Measurements from ENCODE around the gene RTN4R. TPM values are rescaled to one million over a fixed set of nuclear protein-coding genes. Genes with fewer than 3 reads are reported as not detected.

RTN4R gene
- total RNA-seq, 2 experiments from 2014 or later = 2.3 to 3.1 TPM

GRCh38 chr22:20258021-20258299 is 10.2 kb downstream of the RTN4R start:
- H3K27ac Mint-ChIP-seq = no peak overlapping the region
- H3K36me3 Mint-ChIP-seq (ENCODE audit: low read depth) = no peaks in the 10 kb centered on the region
- H3K9me3 Mint-ChIP-seq = no peaks in the 10 kb centered on the region
- POLR2A ChIA-PET = no interaction called here
- no peak overlapping the region for H3K4me3 Mint-ChIP-seq
- H3K27me3 Mint-ChIP-seq = no peaks in the 10 kb centered on the region
- CTCF ChIA-PET = interaction anchor here (0.6 to 1.2 kb wide), 3 partner anchors 8 to 277 kb away, joined by 3 to 6 read pairs (median 3); no protein-coding TSS in a partner anchor
- no peak for DNase-seq
- peaks cover 9% of the 10 kb centered on the region for H3K4me1 Mint-ChIP-seq

- Mint-ChIP-seq H3K4me3 (no peak overlapping the region), H3K36me3 (ENCODE audit: low read depth) (no peaks in the 10 kb centered on the region), H3K9me3 (no peaks in the 10 kb centered on the region), H3K27ac (no peak overlapping the region), H3K27me3 (no peaks in the 10 kb centered on the region), H3K4me1 (peaks cover 9% of the 10 kb centered on the region)
- DNase-seq = no peak
- ChIA-PET CTCF (interaction anchor here (0.6 kb wide), 1 partner anchor 278 kb away, joined by 3 read pairs; no protein-coding TSS in a partner anchor), POLR2A (no interaction called here)
These were observed 10.7 kb downstream of the RTN4R start for GRCh38 chr22:20257212-20258020.

DNA sequence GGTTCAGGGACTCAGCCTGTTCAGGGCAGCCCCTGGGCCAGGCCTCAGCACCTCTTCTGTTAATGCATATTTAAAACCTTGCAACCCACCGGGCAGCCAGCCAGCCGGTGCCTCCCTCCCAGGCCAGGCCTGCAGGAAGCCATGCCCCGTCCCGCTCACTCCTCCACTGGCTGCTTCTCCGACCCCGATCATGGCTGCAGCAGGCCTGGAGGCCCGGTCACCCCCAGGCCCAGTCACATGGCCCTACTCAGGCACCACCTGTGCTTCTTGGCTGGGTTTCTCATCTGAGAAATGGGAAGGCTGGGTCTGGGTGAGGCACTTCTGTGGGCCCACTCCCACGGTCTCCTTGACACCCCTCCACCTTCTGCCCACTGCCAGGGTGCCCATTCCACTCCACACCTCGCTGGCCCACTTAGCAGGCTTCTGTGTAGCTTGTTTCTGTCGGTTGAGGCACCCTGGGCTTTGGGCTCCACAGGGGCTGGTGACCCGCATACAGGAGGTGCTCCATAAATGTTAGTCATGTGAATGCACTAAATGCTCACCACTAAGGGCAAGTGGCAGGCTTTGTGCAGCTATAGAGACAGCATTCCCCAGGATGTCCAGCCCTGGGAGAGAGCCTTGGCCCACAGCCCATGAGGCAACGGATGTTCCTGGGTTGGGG is 11.4 kb downstream of the RTN4R start:
- POLR2A ChIA-PET = no interaction called here
- H3K27ac Mint-ChIP-seq = no peak overlapping the region
- no peak overlapping the region for H3K4me3 Mint-ChIP-seq
- H3K4me1 Mint-ChIP-seq = peaks cover 9% of the 10 kb centered on the region
- DNase-seq = no peak
- H3K9me3 Mint-ChIP-seq = no peaks in the 10 kb centered on the region
- H3K27me3 Mint-ChIP-seq = no peaks in the 10 kb centered on the region
- no peaks in the 10 kb centered on the region for H3K36me3 Mint-ChIP-seq (ENCODE audit: low read depth)
- CTCF ChIA-PET = no interaction called here

GRCh38 chr22:20256027-20256426 is 12.1 kb downstream of the RTN4R start:
- no peaks in the 10 kb centered on the region for H3K36me3 Mint-ChIP-seq (ENCODE audit: low read depth)
- ChIA-PET POLR2A (no interaction called here), CTCF (no interaction called here)
- H3K27me3 Mint-ChIP-seq = no peaks in the 10 kb centered on the region
- no peak overlapping the region for H3K27ac Mint-ChIP-seq
- H3K9me3 Mint-ChIP-seq = no peaks in the 10 kb centered on the region
- DNase-seq = no peak
- H3K4me1 Mint-ChIP-seq = peaks cover 9% of the 10 kb centered on the region
- no peak overlapping the region for H3K4me3 Mint-ChIP-seq

DNA sequence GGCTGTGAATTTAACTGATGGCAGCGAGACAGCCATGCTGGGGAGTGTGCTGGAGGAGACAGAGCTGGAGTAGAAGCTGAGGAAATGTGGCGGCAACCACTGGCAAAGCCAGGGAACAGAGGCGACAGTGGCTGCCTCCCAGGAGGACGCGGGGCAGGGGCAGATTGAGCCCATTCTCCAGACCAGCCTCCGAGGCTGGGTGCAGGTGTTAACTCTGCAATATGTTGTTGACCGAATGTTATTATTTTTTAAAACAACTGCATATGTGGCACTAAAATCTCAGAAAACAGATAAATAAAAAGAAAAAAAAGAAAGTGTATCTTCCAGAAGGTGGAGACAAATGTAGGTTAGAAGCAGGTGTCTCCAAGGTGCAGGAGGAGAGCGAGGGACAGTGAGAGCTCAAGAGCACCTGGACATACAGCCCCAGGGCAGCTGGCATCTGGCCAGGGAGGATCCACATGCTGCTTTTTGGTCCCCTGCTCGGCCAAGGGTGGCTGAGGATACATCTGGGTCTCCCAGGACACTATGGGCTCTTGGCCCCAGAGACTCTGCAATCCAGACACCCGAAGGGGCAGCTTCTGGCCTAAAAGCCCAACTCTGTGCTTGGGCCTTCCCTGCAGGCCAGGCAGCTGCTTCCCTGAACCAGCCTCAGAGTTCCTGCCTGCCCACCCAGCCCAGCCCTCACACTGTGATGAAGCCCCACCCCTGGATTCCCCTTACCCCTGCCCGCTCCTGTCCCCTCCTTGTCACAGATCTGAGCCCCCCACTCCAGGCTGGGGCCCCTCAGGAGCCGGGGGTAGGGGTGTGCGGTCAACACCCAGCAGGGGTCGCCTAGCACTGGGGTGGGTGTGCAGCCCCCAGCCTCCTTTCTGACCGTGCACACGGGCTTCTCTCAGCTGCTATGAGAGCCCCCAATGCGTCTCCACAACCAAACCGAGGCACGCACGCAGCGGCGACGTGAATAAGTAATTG is 12.9 kb downstream of the RTN4R start:
- no peaks in the 10 kb centered on the region for H3K9me3 Mint-ChIP-seq
- POLR2A ChIA-PET = no interaction called here
- no peak overlapping the region for H3K4me3 Mint-ChIP-seq
- peaks cover 9% of the 10 kb centered on the region for H3K4me1 Mint-ChIP-seq
- CTCF ChIA-PET = no interaction called here
- H3K27ac Mint-ChIP-seq = no peak overlapping the region
- H3K27me3 Mint-ChIP-seq = no peaks in the 10 kb centered on the region
- DNase-seq = no peak
- no peaks in the 10 kb centered on the region for H3K36me3 Mint-ChIP-seq (ENCODE audit: low read depth)

DNA sequence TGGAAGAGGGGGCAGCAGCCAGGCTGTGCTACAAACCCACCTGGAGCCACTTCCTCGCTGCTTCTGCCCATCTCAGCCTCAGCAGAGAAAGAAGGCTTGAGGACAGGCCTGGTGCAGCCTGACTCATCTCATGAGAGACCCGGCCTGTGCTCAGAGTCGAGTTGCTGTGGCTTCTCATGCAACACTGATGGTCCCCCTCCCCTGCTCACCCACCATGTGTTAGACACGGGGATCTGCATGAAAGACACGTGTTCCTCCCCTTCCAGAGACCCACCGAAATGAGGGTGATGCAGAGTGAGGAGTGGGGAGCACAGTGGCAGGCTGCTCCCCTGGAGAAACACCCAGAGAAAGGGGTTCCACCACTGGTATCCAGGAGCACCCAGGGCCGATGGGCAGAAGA is 15.0 kb downstream of the RTN4R start:
- no peak overlapping the region for H3K4me3 Mint-ChIP-seq
- no peaks in the 10 kb centered on the region for H3K36me3 Mint-ChIP-seq (ENCODE audit: low read depth)
- no peak for DNase-seq
- no peaks in the 10 kb centered on the region for H3K27me3 Mint-ChIP-seq
- no peak overlapping the region for H3K27ac Mint-ChIP-seq
- no peaks in the 10 kb centered on the region for H3K9me3 Mint-ChIP-seq
- POLR2A ChIA-PET = no interaction called here
- peaks cover 9% of the 10 kb centered on the region for H3K4me1 Mint-ChIP-seq
- CTCF ChIA-PET = no interaction called here

DNA sequence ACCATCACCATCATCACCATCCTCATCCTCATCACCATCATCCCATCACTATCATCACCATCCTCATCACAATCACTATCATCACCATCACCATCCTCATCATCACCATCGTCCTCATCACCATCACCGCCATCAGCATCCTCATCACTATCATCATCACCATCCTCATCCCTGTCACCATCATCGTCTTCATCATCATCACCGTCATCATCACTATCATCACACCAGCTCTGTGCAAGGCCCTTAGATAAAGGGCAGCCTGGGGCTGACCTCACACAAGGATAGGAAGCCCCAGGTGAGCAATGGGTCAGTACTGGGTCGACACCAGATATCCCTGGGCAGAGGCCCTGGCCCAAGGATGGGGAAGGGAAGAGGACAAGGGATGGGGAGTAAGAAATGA is 16.1 kb downstream of the RTN4R start:
- CTCF ChIA-PET = no interaction called here
- H3K4me3 Mint-ChIP-seq = no peak overlapping the region
- H3K27me3 Mint-ChIP-seq = no peaks in the 10 kb centered on the region
- POLR2A ChIA-PET = no interaction called here
- H3K9me3 Mint-ChIP-seq = no peaks in the 10 kb centered on the region
- no peak overlapping the region for H3K27ac Mint-ChIP-seq
- no peaks in the 10 kb centered on the region for H3K36me3 Mint-ChIP-seq (ENCODE audit: low read depth)
- no peak for DNase-seq
- peaks cover 9% of the 10 kb centered on the region for H3K4me1 Mint-ChIP-seq

- ChIA-PET POLR2A (no interaction called here), CTCF (no interaction called here)
- Mint-ChIP-seq H3K36me3 (ENCODE audit: low read depth) (no peaks in the 10 kb centered on the region), H3K27me3 (no peaks in the 10 kb centered on the region), H3K4me1 (peaks cover 9% of the 10 kb centered on the region), H3K27ac (no peak overlapping the region), H3K9me3 (no peaks in the 10 kb centered on the region), H3K4me3 (no peak overlapping the region)
- no peak for DNase-seq
These were observed 16.6 kb downstream of the RTN4R start for GRCh38 chr22:20251491-20251890.

GRCh38 chr22:20249797-20250354 is 18.2 kb downstream of the RTN4R start:
- Mint-ChIP-seq H3K9me3 (no peaks in the 10 kb centered on the region), H3K4me1 (peaks cover 20% of the 10 kb centered on the region), H3K36me3 (ENCODE audit: low read depth) (no peaks in the 10 kb centered on the region), H3K4me3 (no peak overlapping the region), H3K27ac (no peak overlapping the region), H3K27me3 (no peaks in the 10 kb centered on the region)
- CTCF ChIA-PET = interaction anchor here (1.2 kb wide), 1 partner anchor 9 kb away, joined by 3 read pairs; no protein-coding TSS in a partner anchor
- POLR2A ChIA-PET = interaction anchor here (1.1 kb wide), 1 partner anchor 12 kb away, joined by 3 read pairs; no protein-coding TSS in a partner anchor
- no peak for DNase-seq

DNA sequence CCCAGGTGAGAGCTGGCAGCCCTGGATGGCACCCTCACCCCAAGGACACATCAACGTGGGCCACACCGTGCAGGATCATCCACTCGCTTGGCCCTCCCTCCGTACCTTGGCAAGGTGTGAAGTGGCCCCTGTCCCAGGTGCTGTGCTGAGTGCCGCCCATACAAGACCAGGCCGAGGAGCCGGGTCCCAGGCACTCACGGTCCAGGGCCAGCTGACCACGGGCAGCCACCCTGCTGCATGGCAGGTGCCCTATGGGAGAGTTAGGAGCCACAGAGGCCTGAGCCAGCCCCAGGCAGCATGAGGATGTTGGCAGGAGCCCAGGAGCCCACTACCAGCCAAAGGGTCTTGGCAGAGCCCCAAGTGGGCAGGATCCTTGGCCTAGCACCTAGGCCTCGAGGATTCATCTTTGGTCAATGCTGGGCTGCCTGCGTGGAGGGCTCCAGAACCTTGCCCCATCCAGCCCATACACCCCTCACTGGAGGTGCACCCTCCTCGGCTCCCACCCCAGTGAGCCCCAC is 19.6 kb downstream of the RTN4R start:
- CTCF ChIA-PET = interaction anchor here (1.0 kb wide), 1 partner anchor 10 kb away, joined by 3 read pairs; no protein-coding TSS in a partner anchor
- H3K36me3 Mint-ChIP-seq (ENCODE audit: low read depth) = no peaks in the 10 kb centered on the region

DNA sequence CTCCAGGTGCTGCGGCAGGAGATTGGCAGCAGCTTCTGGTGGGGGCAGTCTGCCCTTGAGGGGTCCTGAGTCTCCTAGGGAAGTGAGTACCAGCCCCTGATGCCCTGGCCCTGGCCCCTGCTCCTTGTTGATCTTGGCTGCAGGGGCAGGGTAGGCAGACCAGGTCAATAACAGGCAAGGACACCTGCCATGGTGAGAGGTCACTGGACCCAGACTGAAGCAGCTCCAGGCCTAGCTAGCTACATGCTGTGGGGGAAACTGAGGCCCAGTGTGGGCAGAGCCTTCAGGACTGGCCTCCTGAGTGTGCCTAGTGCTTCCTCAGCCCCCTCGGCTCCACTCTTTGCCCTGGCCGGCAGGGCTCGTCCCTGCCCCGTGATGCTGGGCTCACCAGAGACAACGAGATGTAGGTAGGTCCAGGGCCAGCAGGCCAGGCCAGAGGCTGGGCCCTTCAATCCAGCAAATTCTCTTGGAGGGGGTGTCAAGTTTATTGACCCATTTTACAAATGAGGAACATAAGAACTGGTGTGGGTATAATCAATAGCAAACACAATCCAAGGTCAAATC is 20.4 kb downstream of the RTN4R start:
- no peak overlapping the region for H3K4me3 Mint-ChIP-seq
- no peaks in the 10 kb centered on the region for H3K36me3 Mint-ChIP-seq (ENCODE audit: low read depth)
- no peaks in the 10 kb centered on the region for H3K27me3 Mint-ChIP-seq
- no peak overlapping the region for H3K27ac Mint-ChIP-seq
- ChIA-PET POLR2A (interaction anchor here (1.0 kb wide), 1 partner anchor 72 kb away, joined by 3 read pairs; the partner anchor contains the start of gene DGCR6L), CTCF (interaction anchor here (0.6 kb wide), 1 partner anchor 171 kb away, joined by 3 read pairs; no protein-coding TSS in a partner anchor)
- no peaks in the 10 kb centered on the region for H3K9me3 Mint-ChIP-seq
- DNase-seq = no peak
- H3K4me1 Mint-ChIP-seq = peaks cover 32% of the 10 kb centered on the region

More for the DNA sequence above, 19.6 kb downstream of the RTN4R start:
- Mint-ChIP-seq H3K27me3 (no peaks in the 10 kb centered on the region), H3K27ac (no peak overlapping the region), H3K4me1 (peaks cover 25% of the 10 kb centered on the region), H3K4me3 (no peak overlapping the region), H3K9me3 (no peaks in the 10 kb centered on the region)
- POLR2A ChIA-PET = no interaction called here
- DNase-seq = no peak

DNA sequence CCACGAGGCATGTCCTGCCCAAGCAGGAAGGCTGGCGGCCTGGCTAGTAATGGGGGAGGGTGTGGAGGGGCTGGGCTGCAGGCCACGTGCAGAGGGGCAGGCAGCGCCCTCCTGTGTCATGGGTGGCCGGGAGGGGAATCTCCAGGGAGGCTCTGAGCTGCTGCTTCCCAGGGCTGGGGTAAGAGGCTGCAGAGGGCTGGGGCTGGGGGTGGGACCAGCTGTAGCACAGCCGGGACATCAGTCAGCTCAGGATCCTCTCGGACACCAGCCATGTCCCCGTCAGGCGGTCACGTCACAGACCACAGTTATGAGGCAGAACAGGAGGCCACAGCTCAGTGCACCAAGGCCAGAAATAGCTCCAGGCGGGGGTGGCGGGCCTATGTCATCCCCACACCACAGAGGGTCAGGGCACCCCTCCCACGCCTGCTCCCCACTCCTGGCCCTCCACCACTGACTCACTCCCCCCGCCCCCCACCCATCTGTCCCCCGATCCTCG is 21.1 kb downstream of the RTN4R start:
- Mint-ChIP-seq H3K4me1 (peaks cover 38% of the 10 kb centered on the region), H3K9me3 (no peaks in the 10 kb centered on the region)

More for the DNA sequence above, 21.1 kb downstream of the RTN4R start:
- Mint-ChIP-seq H3K27me3 (no peaks in the 10 kb centered on the region), H3K36me3 (ENCODE audit: low read depth) (no peaks in the 10 kb centered on the region), H3K4me3 (no peak overlapping the region), H3K27ac (no peak overlapping the region)
- no peak for DNase-seq
- CTCF ChIA-PET = interaction anchor here (0.6 kb wide), 1 partner anchor 171 kb away, joined by 3 read pairs; no protein-coding TSS in a partner anchor
- POLR2A ChIA-PET = interaction anchor here (1.0 kb wide), 1 partner anchor 73 kb away, joined by 3 read pairs; the partner anchor contains the start of gene DGCR6L

Measured in activated CD4-positive, alpha-beta memory T cell treated with anti-CD3 and anti-CD28 coated beads, Interleukin-2, amount 10 ng/mL, durations not matched to agents 7 days and 5 days (primary cell).